Subcutaneous adipose tissue (tissue), 4 donors: ENCODE measurements around the gene KCNK6. TPM values are rescaled to one million over a fixed set of nuclear protein-coding genes. Genes with fewer than 3 reads are reported as not detected.

Experiments used
- CTCF ChIP-seq: fragments of 450-650 bp; IDR thresholded peaks from one replicate; pipeline ENCODE4 v1.5.1; 2016; ENCODE audit warnings: low read depth, mild to moderate bottlenecking, control low read depth, antibody characterized with exemption, moderate library complexity
- total RNA-seq, 4 donors: library from RNA; depleted of rRNA; stranded (reverse); fragments of >200 nt; gene quantifications; one replicate each; pipeline ENCODE4 v1.1.0, GENCODE V29; 2016

The KCNK6 gene
- total RNA-seq, 4 donors from 2014 or later = 2.1 to 3.4 (median 3.1) TPM

DNA sequence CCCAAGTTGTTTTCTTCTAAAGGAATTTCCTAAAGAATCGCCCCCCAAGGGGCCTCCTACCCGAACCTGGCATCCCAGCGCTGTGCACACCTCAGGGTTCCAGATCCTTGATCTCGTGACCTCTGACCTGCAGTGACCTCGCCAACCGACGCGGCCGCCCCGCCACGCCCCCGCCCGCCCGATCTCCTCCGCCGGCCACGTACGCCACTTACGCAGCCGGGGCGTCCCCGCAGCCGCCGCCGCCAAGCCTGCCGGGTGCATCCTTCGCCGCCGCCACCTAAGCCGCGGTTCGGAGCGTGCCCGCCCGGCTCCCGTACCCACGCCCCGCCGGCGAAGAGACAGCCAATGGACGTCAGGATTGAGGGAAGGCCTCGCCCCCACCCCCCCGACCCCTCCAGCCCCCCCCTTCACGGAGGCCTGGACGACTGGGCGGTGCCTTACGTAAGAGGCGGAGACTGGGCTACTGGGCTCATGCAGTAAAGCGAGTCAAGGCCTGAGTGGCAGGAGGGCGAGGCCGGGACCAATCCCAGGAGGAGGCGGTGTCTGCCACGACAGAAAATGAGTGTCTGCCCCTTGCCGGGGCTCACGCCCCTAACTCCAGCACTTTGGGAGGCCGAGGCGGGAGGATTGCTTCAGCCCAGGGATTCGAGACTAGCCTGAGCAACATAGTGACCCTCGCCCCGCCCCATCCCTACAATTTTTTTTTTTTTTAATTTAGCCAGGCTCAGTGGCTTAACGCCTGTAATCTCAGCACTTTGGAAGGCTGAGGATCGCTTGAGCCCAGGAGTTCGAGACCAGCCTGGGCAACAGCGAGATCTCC is 3.8 kb upstream of the KCNK6 start, which contains the start of gene YIF1B:
Gene YIF1B, minus strand, starts transcription at position 291 of the 820 bp plus-strand sequence. Its CDS starts 30 bp downstream, at position 261.
- no peak for TF ChIP-seq CTCF

DNA sequence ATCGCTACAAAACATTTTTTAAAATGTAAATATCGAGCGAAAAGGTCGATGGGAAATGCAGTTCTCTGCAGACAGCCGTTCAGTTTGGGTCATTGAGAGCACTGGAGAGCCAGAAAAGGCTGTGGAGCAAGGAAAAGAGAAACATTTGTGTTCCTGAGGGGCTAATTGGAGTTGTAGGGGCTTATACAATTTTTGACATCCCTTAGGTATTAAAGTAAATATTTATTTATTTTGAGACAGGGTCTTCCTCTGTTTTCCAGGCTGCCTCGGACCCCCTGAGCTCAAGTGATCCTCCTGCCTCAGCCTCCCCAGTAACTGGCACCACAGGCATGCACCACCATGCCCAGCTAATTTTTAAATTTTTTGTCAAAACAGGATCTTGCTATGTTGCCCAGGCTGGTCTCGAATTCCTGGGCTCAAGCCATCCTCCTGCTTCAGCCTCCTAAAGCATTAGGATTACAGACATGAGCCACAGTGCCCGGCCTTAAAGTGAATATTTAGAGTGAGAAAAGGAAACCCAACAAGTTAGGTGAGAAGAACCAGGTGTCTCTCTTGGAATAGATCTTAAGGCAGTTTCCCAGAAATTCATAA is 3.1 kb upstream of the KCNK6 start:
- TF ChIP-seq CTCF = no peak

- TF ChIP-seq CTCF = no peak
These were observed 2.5 kb upstream of the KCNK6 start for GRCh38 chr19:38317104-38317612.

DNA sequence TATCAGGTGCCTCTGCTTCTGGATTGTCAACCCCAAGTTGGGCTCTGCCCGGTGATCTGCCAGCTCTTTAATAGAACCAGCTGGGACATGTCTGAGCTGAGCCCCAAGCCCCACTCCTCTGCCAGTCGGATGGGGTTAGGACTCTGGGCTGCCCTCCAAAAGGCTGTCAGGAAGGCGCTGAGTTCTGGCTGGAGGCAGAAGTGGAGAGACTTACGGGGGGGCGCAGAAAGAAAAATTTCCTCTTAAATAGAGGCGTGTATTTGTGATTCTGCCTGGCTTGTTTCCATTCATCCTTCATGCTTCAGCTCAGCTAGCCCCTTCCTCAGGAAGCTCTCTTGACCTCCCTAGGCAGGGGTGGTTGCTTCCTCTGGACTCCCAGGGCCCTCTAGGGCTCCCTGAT is 985 bp upstream of the KCNK6 start:
- no peak for TF ChIP-seq CTCF

GRCh38 chr19:38320969-38321339 is 1.3 kb downstream of the KCNK6 start:
- no peak for TF ChIP-seq CTCF

GRCh38 chr19:38321646-38322196 is 2.1 kb downstream of the KCNK6 start:
- TF ChIP-seq CTCF = no peak

DNA sequence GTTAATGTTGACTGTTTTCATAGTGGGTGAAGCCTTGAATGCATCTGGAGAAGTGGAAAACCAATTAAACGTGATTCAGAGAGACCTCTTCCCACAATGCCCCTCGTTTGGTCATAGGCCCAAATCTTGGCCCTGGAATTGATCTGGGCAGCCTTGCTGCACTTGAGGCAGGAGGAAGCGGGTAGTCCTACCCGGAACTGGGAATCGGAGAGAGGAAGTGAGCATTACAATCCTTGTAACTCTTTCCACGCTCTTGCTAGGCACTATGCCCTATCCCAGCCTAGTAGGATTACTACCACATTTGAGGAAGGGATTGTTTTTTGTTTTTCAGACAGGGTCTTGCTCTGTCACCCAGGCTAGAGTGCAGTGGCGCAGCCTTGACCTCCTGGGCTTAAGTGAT is 3.6 kb downstream of the KCNK6 start:
- TF ChIP-seq CTCF = no peak
